GM18508 (cell line): Measurements from ENCODE around the gene AGO1.

ENCODE experiments used
- ATAC-seq: cut with Tn5 transposase; IDR thresholded peaks from one replicate; pipeline ENCODE4 v1.9.1; 2021; ENCODE audit warnings: moderate number of reproducible peaks; ENCODE audit not compliant: insufficient read depth, unreplicated experiment

Gene AGO1

DNA sequence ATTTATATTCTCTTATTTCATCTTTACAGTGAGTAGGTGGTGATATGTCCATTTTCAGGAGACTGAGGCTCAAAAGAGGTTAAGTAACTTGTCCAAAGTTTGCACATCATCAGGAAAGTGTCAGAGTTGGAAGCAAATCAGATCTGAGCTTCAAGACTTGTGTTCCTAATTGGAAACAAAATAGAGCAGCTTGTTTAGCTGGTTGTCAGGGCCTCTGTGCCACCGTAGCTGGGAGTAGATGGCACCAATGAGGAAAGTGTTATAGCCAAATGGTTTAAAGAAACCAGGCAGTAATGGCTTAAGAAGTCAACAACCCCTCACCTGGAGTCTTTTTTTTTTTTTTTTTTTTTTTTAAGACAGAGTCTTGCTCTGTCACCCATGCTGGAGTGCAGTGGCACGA is 19.7 kb downstream of the AGO1 start:
- ATAC-seq, result no peak

DNA sequence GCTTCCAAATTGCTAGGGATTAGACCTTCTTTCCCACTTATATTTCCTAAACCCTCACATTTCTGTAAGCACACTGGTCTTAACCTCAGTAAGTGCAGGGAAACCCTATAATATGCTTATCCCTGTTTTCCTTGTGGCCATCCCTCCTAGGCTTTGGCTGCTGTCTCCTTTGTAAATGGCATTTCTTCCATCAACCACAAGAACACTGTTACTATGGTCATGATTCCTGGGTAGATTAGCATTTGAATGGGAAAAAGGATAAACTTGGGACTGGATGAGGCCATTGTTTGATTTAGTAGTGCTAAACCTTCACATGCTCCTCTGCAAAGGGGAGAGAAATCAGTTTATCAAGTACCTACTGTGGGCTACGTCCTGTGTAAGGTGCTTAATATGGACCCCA is 31.7 kb downstream of the AGO1 start:
- ATAC-seq, result no peak

GRCh38 chr1:35915693-35916092 is 32.7 kb downstream of the AGO1 start:
- ATAC-seq, result no peak

DNA sequence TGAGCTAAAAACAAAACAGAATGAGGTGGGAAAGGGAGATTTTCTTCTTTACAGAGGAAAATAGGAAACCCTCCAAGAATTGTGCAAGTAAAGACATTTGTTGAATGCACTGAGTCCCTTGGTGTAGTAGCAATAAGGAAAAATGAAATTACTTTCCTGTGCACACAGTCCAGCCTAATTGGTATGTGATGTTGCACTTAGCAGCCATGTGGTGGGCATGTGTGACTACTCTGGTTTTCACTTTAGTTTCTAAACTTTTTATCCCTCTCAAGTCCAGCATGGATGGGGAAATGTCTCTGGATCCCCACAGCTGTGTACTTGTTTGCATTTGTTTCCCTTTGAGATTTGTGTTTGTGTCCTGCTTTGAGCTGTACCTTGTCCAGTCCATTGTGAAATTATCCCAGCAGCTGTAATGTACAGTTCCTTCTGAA is 40.8 kb downstream of the AGO1 start:
- ATAC-seq, result no peak

GRCh38 chr1:35924838-35925237 is 41.8 kb downstream of the AGO1 start:
- ATAC-seq, result no peak

DNA sequence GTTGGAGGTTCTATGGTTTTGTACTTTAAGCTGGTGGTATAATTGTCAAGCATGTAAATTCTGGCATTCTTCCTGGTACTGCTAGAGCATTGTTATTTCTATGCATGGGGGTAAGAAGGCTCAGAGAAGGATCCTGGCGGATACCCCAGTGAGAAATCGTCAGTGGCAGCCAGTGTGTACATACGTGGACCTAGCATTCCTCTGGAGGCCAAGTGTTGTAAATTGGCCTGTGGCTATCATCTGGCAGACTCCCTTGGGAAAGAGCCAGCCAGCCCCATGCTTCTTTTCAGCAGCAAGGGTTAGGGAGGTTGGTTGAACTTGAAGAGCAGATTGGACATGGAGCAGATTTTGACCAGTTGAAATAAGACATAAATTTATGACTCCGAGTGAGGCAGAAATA is 42.7 kb downstream of the AGO1 start:
- ATAC-seq, result no peak

GRCh38 chr1:35927472-35927871 is 44.5 kb downstream of the AGO1 start:
- no peak for ATAC-seq

- no peak for ATAC-seq
Measured at GRCh38 chr1:35929730-35930592, 47.0 kb downstream of the AGO1 start.

DNA sequence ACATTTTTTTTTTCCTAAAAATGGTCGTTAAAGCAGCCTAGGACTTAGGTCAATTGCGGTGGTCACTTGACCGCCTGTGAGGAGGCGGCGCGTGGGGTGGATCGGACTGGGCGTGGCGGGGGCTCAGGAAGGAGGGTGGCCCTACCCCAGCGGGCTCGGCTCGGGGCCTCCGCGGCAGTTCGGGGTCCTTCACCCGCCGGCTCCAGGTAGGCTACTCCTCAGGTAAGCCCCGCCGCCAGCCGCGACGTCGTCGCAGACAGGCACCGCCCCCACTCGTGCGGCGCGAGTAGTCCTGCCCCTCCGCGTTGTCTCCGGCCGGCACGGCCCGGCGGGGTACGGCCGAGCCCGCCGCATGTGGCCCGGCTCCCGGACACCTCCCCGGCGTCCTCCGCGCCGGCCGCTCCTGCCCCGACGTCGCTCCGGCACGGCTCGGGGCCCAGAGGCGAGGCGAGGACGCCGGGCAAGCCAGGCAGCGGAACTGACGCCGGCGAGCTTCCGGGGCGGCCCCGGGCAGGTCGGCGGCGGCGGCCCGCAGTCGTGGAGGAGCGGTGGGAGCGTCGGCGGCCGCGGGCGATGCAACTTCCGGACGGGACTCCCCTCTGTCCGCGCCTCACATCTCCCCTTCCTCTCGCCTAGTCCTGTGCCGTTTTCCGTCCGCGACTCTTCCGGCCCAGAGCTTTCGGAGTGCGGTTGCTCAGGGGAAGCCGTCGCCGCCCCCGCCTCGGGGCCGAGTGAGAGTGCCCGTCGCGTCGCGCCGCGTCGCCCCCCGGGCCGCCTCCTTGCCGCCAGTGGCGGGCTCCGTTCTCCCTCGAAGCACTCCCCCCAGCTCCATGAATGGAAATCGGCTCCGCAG is 47.8 kb downstream of the AGO1 start, which contains the start of gene AGO3:
Gene AGO3, plus strand, starts transcription at position 513 of the 853 bp plus-strand sequence. Its CDS starts 322 bp downstream, at position 835.
- ATAC-seq, result no peak

DNA sequence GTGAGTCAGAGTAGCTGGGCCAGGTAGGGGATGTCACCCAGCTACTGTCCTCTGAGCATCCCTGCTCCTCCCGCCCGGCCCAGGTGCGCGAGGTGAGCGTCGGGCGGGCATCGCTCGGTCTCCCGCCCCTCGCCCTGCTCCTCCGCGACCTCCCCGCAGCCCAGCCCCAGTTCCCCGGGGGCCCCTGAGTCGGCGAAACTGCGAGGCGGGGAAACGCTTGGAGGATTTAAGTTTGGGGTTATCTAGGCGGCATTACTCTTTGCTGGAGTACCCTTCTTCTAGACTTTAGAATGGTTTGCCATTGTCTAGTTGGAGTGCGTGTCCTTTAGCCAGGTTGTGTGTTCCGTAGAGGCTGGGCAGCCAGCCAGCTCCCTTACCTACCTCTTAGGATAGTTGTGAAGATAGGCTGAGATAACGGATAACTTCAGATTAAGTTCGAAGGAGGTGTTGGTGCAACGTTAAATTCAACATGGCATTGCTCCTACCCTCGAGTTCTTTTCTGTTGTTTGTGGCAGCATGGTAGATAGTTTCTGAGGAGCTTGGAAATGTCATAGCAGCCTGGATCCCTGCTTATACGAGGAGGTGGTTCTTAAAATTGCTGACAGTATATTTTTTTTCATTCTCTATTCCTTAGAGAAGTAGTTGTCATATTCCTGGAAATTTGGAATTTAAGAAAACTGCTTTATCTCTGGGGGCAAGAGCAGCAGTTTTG is 48.6 kb downstream of the AGO1 start:
- ATAC-seq, result no peak

GRCh38 chr1:35932158-35932636 is 49.2 kb downstream of the AGO1 start:
- ATAC-seq, result no peak

DNA sequence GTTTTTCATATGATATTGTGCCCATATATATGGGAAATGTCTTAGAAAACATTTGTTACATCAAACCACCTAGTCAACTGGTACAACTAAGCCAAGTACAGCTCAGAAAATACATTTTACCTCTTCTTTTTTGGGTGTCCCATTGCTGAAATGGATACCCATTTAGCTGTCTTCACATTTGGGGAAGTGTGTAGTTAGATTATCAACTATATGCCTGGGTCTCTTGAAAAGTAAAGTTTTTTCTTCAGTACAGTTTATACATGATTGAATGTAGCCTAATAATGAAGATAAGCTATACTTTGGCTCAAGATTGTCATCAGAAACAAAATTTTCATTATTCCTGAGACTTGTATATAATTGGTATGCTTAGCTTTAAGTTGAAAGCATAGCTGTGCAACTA is 49.9 kb downstream of the AGO1 start:
- ATAC-seq, result no peak

- no peak for ATAC-seq
Measured at GRCh38 chr1:35935442-35936388, 52.7 kb downstream of the AGO1 start.

GRCh38 chr1:35936838-35937237 is 53.8 kb downstream of the AGO1 start:
- ATAC-seq, result no peak

DNA sequence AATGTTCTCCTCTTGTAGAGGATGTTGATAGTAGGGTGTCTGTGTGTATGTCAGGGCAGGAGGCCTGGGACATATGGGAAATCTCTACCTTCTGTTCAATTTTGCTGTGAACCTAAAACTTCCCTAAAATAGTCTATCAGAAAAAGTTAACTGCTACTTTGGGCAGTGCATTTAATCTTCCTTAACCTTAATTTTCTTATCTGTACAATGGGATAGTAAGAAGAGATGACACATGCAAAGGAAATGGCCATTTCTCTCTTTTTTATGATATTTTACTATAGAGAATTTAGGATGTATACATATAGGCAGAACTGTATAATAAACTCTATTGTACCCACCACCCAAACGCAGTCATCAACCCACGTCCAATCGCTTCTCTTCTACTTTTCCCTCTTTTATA is 56.5 kb downstream of the AGO1 start:
- ATAC-seq, result no peak

- no peak for ATAC-seq
Measured at GRCh38 chr1:35945327-35945726, 62.3 kb downstream of the AGO1 start.

GRCh38 chr1:35947547-35947946 is 64.5 kb downstream of the AGO1 start:
- no peak for ATAC-seq

- ATAC-seq, result no peak
Measured at GRCh38 chr1:35958558-35958957, 75.5 kb downstream of the AGO1 start.

DNA sequence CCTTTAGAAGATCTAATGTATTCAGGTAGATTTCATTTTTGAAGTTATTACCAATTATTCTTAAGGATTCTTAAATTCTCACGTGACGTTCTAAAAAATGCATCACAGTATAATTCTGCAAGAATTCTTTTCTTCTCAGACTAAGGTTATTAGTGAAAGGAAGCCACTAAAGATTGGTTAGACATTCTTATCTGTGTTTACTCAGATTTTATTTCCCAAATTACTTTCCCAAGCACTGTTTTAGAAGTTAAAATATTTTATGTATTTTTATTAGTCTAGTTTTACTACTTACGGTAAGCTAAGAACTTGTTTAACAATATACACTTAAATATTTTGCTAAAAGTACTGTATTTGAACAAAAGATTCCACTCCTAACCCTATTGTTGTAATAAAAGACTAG is 76.3 kb downstream of the AGO1 start:
- no peak for ATAC-seq
